GM21619 (cell line): Measurements from ENCODE around the gene GALNT2.

Experiments
- ATAC-seq: cut with Tn5 transposase; IDR thresholded peaks from one replicate; pipeline ENCODE4 v1.9.1; 2021; ENCODE audit not compliant: unreplicated experiment

The GALNT2 gene

DNA sequence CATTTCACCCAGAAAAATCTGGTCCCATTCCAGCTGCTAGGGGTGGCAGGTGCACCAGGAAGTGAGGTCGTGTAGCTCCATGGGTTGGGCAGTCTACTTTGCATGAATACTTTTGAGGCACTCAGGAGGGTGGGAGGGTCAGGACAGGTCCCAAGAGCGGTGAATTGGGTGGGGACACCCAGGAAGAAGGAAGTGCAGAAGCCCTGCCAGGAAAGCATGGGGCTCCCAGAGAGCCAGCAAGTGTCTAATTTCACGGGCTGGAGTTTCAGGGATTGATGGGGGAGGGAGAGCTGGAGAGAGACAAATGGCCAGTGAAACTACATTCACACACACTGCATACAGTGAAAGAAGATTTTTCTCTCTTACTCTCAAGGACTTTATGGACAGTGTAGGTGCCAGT, 137.8 kb downstream of the GALNT2 start:
- no peak for ATAC-seq

DNA sequence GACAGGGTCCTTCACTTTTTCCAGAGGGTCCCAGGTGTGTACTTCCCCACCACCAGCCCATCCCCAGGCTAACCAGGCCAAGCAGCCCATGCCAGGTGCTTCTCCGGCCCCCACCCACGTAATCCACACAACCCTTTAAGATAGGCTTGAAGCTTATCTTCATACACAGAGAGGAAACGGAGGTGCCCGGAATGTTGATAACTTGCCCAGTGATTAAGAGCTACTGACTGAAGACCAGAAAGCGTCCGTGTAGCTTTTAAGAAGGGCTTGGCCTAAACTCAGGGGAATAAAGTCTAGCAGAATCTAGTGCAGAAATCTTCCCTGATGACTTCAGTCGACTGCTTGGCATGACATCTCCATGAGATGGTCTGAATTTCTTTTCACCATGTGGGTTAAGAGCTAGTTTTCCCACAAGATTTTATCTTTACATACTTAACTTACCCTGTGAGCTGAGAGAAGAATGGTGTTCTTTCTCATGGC, 138.7 kb downstream of the GALNT2 start:
- ATAC-seq, result no peak

- no peak for ATAC-seq
Observed at GRCh38 chr1:230206207-230206606, 139.2 kb downstream of the GALNT2 start.

- ATAC-seq, result no peak
Observed at GRCh38 chr1:230206976-230207375, 139.9 kb downstream of the GALNT2 start.

GRCh38 chr1:230207598-230207997, 140.6 kb downstream of the GALNT2 start:
- ATAC-seq, result no peak

GRCh38 chr1:230208619-230209261, 141.7 kb downstream of the GALNT2 start:
- peak; percentile 49 for ATAC-seq

DNA sequence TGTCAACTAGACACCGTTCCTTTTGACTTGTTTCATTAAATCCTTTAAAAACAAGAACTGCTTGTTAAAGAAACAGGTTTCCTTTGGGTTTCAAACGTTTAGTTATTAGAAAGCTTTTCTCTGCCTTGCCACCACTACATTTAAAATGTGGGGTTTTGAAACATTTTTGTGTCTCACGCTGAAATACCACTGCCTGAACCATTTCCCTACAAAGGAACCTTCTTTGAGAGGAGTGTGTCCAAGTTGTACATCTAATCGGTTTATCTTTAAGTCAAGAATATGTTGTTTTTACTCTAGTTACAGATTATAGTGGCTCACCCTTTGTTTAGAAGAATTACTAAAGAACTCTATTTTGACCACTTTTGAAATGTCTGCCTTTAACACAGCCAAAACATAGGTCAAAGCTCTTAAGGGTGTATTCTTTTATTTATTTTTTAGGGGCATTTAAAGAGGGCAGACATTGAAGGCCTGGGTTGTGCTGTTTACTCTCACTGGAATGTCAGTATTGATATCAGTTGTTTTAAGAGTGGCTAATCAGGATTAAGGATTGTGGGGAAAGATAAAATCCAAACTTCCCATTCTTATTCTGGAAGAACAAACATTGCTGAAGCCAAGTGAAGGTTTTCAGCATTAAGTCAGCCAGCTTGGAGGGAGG, 143.4 kb downstream of the GALNT2 start:
- ATAC-seq, result no peak

- ATAC-seq, result no peak
Observed at GRCh38 chr1:230210981-230211336, 143.9 kb downstream of the GALNT2 start.

- ATAC-seq, result no peak
Observed at GRCh38 chr1:230211436-230212145, 144.6 kb downstream of the GALNT2 start.

- ATAC-seq, result peak; percentile 34
Observed at GRCh38 chr1:230212405-230212936, 145.4 kb downstream of the GALNT2 start.

DNA sequence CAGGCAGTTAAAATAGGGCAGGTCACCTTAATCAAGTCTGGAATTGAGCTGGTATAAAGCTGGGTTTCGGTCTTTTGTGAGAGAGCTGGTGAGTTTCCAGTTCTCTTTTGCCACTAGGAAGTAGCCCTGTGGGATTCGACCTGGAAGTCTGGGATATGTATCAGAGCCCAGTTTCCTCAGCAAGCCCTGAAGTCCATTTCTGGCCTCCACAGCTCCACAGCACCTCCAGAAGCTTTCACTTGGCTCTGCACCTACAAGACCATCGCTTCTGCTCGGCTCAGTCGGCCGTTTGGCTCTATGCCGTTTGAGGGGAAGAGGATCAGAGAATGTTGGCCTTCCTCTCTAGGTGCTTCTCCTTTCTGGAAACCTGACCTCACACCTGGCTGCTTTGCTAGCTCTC, 148.0 kb downstream of the GALNT2 start:
- ATAC-seq, result no peak

DNA sequence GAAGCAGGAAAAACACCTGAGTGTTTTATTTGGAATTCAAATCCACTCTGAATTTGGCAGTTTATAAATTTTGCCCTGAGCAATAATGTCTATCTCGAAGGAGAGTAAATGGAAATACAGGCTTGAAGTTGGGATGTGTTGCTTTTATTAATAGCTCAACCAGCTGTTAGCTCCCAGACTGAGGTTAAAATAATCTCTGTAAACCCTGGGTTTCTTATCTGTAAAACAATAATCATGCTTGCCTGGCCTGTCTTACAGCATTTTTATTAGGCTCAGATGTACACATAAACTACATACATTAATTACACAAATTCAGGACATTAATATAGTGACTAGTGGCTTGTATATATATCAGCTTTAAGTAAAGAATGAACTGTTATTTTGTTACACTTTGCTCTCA, 148.5 kb downstream of the GALNT2 start:
- ATAC-seq, result no peak

- no peak for ATAC-seq
Observed at GRCh38 chr1:230216896-230217295, 149.9 kb downstream of the GALNT2 start.

GRCh38 chr1:230218667-230219066, 151.6 kb downstream of the GALNT2 start:
- no peak for ATAC-seq

DNA sequence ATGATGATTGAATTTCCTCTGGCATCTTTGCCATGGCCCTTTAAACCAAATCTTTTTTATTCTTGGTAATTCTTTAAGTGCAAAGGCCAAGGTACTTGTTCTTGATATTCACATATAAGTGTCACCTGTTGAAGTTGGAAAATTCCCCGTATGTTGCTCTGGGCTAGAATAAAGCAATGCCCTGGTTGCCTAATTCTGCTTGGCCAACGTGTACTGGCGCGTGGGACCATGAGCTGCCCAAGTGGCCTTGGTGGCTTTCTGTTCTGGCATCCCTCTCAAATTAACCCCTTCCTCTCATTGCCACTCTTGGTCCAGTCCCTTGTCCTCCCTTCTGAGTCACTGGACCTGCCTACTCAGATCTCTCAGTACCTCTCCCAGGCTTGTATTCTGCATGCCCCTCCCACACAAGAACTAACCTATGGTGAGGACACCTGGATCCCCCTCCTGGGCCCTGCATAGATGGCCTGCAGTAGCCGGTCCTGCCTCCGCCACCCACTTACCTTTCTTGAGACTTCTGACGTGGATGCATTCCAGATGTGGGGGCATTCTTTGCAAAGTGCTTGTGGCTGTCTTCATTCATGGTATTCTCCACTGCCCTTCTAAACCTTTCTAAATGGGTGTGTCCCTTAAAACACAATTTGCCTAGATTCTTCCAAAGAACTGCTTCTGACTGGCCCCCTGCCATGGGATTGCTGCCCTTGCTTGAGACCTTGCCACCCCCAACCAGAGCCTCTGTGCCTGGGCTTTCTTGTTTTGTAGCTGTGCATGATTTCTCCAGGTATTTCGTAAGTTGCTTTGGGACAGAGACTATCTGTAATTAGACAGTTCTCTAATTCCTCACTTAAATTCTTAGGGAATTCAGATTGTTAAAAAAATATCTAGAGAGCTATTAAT, 152.4 kb downstream of the GALNT2 start:
- ATAC-seq, result no peak

DNA sequence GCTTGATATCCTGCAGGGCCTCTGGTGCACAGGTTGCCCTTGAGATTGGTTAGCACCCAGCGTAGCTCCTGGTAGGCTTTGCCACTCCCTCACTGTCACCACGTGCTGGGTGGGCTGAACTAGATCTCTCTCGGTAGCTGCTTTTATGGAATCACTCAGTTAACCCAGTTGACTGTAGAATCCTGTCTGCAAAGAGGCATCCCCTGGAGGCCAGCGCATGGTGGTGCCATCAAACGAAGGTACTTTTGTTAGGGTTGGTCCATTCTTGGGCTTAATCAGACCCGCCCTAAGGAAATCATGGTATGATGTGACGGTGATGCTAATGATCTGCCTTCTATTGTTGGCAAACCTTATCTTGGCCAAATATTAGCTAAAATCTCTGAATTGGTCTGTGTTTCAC, 153.4 kb downstream of the GALNT2 start:
- ATAC-seq, result no peak

DNA sequence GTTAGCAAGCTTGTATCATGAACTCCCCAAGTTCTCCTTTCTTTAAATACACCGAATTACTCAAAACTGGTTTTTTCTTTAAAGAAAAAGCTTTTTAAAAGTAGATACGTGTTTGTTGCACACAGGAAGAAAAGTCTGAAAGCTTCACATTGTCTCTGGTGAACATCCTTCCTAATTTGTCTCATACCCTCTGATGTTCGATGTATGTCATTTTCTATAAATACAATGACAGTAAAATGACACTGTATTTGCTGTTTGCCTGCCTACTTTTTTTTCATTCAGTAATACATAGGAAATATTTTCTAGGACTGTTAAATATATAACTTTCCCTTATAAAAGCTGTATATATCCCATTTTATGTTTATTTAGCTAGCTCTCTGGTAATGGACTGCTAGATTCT, 153.9 kb downstream of the GALNT2 start:
- no peak for ATAC-seq

DNA sequence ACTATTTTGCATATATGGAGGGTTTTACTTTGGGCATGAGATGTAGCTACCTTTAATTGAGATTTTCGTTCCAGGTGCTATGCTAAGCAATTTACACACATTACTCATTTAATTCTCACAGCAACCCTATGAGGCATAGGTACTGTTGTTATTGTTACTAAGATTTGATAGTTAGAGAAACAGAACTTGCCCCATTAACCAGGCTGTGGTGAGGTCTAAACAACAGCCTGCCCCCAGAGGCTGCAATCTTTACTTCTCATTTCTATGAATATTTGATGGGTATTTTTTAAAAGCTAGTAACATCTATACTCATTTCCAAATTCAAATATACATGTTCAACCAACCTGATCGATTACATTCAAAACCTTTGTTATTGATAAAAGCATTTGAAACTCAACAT, 155.6 kb downstream of the GALNT2 start:
- ATAC-seq, result no peak

DNA sequence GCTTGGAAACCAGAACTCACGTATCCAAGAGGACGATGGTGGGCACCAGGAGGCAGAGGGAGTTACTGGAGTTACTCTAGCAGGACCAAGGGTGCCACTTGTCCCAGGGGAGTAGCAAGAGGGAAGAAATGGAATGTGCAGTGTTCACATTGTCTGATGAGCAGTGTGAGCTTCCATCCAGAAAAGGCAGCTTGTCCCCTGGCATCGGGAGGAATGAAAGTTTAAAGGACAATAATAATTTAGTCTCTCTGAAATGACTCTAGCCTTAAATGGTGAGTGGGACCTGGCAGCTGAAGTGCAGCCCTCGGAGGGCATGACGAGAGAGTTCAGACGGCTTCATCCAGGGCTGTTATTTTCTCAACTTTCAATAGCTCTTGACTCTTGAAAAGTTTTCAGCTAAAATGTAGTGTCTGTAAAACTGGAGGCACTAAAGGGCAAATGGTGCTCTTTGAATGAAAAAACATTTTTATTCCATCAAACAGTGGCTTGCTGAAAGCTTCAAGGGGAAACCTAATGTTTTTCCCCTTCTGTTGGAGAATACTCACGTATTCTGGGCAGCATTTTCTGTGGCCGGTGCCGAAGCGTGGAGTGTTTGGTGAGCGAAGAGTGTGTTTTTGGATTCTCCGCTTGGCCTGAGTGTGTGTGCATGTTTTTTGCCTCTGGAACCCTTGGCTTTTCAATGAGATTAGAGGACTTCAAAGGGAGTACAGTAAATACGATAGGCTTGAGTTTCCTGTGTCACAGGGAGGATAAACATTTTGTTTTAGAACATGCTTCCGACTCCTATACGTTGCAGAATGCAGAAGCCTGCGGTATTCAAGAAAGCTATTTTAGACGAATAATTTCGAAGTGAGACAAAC, 157.3 kb downstream of the GALNT2 start:
- ATAC-seq, result no peak
